Measurements from ENCODE around the gene DCTN4. TPM values are rescaled to one million over a fixed set of nuclear protein-coding genes. Genes with fewer than 3 reads are reported as not detected.
A peak's percentile ranks its signal among the peaks of the same experiment; 100 is the strongest.

The DCTN4 gene
- total RNA-seq, 2 experiments from 2014 or later = 41.9 to 46.1 TPM

DNA sequence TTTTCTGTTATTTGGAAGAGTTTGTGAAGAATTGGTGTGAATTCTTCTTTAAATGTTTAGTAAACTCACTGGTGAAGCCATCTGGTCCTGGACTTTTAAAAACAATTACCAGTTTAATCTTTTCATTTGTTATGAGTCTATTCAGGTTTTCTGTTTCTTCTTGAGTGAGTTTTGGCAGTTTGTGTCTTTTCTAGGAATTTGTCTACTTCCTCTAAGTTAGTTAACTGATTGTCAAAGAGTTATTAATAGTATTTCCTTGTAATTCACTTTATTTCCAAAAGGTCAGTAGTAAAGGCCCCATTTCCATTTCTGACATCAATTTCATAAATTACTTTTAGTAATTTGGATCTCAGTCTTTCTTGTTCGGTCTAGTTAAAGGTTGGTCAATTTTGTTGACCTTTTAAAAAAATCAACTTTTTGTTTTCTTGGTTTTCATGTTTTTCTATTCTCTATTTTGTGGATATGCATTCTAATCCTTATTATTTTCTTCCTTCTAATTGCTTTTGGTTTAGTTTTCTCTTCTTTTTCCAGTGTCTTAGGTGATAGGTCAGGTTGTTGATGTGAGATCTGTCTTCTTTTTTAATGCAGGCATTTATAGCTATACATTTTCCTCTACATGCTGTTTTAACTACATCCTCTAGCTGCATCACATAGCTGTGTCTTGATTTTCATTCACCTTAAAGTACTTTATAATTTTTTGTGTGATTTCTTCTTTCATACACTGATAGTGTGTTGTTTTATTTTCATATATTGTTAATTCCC lies 12.4 kb upstream of the DCTN4 start:
- Mint-ChIP-seq H3K36me3 (peaks cover 25% of the 10 kb centered on the region), H3K4me3 (no peak overlapping the region), H3K4me1 (peaks cover 31% of the 10 kb centered on the region), H3K27me3 (no peaks in the 10 kb centered on the region), H3K27ac (peak overlapping the region; percentile 79), H3K9me3 (ENCODE audit: low read depth) (peaks cover 8% of the 10 kb centered on the region)
- DNase-seq = no peak
- CTCF ChIA-PET = no interaction called here
- ATAC-seq = peak; percentile 30

DNA sequence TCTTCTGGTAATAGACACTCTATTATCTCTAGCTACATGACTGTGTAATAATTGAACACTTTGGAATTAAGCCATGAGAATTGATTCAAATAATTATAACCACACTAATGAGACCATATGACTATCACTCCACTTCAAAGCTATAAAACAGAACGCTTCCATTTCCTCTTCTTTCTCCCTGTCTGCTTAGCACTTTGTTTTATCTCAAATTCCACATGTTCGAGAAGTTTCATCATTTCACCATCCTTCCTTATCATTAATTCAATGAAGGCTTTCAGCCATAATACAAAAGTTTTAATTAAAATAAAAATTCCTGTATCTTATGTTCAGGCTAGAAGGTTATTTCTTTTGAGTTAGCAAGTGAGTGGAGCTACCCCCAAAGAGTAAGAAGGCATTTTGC lies 7.4 kb upstream of the DCTN4 start:
- peaks cover 22% of the 10 kb centered on the region for H3K36me3 Mint-ChIP-seq
- no peak for DNase-seq
- CTCF ChIA-PET = interaction anchor here (1.5 kb wide), 1 partner anchor 13 kb away, joined by 10 read pairs; no protein-coding TSS in a partner anchor
- peaks cover 4% of the 10 kb centered on the region for H3K9me3 Mint-ChIP-seq (ENCODE audit: low read depth)
- ATAC-seq = no peak
- H3K4me1 Mint-ChIP-seq = peaks cover 25% of the 10 kb centered on the region
- H3K4me3 Mint-ChIP-seq = no peak overlapping the region
- no peaks in the 10 kb centered on the region for H3K27me3 Mint-ChIP-seq
- H3K27ac Mint-ChIP-seq = no peak overlapping the region

DNA sequence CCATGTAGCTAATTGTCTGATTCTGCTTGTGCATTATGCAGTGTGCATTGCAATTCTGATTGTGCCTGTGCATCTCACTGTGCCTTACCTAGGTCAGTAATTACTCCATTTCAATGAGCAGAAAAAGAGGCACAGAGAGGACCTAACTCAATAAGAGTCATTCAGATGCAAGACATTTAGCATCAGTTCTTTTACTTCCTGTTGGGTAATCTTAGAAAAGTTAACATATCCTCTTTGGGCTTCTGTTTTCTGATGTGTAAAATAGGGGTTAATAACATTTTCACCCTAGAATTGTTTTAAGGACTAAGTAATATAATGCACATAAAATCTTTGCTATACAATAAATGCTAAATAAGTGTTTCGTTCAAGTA lies 7.0 kb upstream of the DCTN4 start:
- peaks cover 17% of the 10 kb centered on the region for H3K36me3 Mint-ChIP-seq
- H3K4me1 Mint-ChIP-seq = peaks cover 21% of the 10 kb centered on the region
- no peak overlapping the region for H3K27ac Mint-ChIP-seq
- ATAC-seq (no peak), DNase-seq (no peak)
- peaks cover 4% of the 10 kb centered on the region for H3K9me3 Mint-ChIP-seq (ENCODE audit: low read depth)
- no peak overlapping the region for H3K4me3 Mint-ChIP-seq
- CTCF ChIA-PET = interaction anchor here (1.5 kb wide), 1 partner anchor 14 kb away, joined by 10 read pairs; no protein-coding TSS in a partner anchor
- no peaks in the 10 kb centered on the region for H3K27me3 Mint-ChIP-seq

DNA sequence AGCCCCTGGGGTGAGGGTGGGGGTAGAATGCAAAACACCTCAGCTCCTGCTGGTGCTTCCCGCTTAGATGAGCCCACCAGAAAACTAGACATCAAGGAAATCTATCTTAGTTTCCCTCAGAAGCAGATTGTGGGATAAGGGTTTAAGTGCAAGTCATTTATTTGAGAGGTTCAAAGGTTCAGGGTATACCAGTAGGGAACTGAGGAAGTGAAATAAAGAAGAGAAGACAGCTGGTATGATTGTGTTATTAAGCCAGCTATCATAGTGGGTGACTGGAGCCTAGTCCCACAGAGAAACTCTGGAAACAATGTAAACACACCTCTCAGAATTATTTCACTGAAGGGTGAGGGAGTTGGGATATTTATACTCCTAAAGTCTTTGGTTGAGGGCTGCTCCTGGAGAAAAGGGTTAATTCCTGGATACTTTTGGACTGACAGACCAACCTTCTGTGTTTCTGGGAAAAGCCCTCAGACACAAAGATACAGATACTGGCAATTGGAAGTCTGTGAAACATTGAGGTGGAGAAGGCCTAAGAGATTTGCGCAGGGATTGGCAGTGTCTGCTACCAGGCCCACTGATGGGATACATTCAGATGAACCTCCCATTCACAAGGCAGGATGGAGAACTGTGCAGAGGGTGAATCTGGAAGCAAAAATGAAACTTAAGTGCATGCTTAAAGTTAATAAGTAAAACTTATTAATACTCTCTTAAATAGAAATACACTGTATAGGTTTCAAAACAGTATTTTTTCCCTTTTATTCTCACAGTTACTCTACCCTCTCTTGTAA lies 6.4 kb upstream of the DCTN4 start:
- H3K36me3 Mint-ChIP-seq = peaks cover 14% of the 10 kb centered on the region
- ATAC-seq (no peak), DNase-seq (no peak)
- H3K4me3 Mint-ChIP-seq = no peak overlapping the region
- peaks cover 4% of the 10 kb centered on the region for H3K9me3 Mint-ChIP-seq (ENCODE audit: low read depth)
- peaks cover 15% of the 10 kb centered on the region for H3K4me1 Mint-ChIP-seq
- CTCF ChIA-PET = interaction anchor here (3.3 kb wide), 1 partner anchor 14 kb away, joined by 15 read pairs; the partner anchor contains the start of gene SMIM3
- H3K27me3 Mint-ChIP-seq = no peaks in the 10 kb centered on the region
- H3K27ac Mint-ChIP-seq = no peak overlapping the region

DNA sequence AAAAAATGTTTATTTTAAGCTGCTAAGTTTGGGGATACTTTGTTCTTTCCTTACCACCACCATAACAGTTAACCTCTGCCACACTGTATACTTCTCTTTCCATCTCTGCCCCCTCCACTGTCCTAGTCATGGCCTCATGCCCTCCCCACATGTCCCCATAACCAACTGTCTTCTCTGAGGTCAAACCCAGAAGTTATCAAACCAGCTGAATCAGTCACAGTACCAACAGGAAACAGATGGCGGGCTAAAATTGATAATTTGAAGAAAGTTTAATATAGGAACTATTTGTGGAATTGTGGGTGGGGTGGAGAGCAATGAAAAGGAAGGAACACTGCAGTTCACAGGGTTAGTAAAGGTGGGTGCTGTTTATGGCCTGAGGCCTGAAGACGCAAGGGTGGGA lies 5.7 kb upstream of the DCTN4 start:
- no peaks in the 10 kb centered on the region for H3K27me3 Mint-ChIP-seq
- peaks cover 13% of the 10 kb centered on the region for H3K4me1 Mint-ChIP-seq
- DNase-seq (no peak), ATAC-seq (no peak)
- peak overlapping the region; percentile 35 for H3K27ac Mint-ChIP-seq
- no peak overlapping the region for H3K4me3 Mint-ChIP-seq
- peaks cover 4% of the 10 kb centered on the region for H3K9me3 Mint-ChIP-seq (ENCODE audit: low read depth)
- CTCF ChIA-PET = interaction anchor here (1.0 to 3.3 kb wide), 2 partner anchors 14 to 204 kb away, joined by 3 to 15 read pairs; partner anchors contain the start of gene SMIM3
- peaks cover 12% of the 10 kb centered on the region for H3K36me3 Mint-ChIP-seq

DNA sequence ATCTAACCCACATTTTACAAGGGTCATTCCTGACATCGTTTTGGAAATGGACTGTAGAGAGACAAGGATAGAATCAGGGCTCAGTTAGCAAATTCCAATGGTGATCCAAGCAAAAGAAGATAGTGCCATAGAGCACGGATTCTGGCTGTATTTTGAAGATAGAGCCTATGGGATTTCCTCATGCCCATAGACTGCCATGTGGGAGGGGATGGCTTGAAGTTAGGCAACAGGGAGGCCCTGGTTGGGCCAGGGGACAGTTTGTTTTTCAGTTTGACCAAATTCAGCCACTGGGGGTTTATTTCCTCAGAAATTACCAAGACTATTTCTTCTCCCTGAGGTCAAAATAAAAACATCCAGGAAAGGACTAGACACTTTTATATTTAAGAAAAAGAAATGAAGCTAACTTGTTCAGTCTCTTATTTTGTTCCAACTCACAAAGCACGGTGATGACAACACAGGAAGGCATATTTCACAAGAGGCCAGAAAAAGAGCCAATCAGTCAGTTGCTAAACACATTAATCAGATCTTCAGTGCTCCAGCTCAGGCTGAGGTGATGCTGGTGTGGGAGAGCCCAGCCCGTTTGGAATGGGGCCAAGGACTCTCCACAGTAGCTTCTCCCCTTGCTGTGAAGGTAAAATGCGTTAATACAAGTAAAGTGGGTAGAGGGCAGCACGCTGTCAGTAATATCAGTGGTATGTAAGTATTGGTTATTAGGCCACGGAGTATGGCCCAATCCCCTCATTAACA lies 4.4 kb upstream of the DCTN4 start:
- no peak for ATAC-seq
- no peak overlapping the region for H3K4me3 Mint-ChIP-seq
- no peak for DNase-seq
- H3K9me3 Mint-ChIP-seq (ENCODE audit: low read depth) = peaks cover 4% of the 10 kb centered on the region
- CTCF ChIA-PET = interaction anchor here (1.0 to 3.3 kb wide), 3 partner anchors 10 to 203 kb away, joined by 3 to 15 read pairs (median 4); partner anchors contain the start of gene SMIM3
- H3K27me3 Mint-ChIP-seq = no peaks in the 10 kb centered on the region
- peaks cover 13% of the 10 kb centered on the region for H3K4me1 Mint-ChIP-seq
- H3K27ac Mint-ChIP-seq = no peak overlapping the region
- peaks cover 9% of the 10 kb centered on the region for H3K36me3 Mint-ChIP-seq

DNA sequence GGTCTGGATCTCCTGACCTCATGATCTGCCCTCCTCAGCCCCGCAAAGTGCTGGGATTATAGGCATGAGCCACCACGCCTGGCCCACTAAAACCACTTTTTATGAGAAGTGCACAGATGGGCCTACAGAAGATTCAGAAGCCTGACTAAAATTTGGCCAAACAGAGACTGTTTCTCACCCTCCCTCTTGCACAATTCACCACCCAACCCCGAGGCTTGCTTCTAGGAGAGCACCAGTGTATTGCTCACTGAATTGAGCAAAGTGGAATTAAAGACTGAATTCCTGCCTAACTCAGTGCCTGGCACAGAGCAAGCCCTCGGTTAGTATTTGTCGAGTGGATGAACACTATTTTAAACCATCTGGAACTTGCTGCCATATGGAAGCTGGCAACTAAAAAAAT lies 3.4 kb upstream of the DCTN4 start:
- Mint-ChIP-seq H3K27me3 (no peaks in the 10 kb centered on the region), H3K4me1 (peaks cover 17% of the 10 kb centered on the region), H3K4me3 (no peak overlapping the region), H3K9me3 (ENCODE audit: low read depth) (peaks cover 2% of the 10 kb centered on the region), H3K27ac (no peak overlapping the region), H3K36me3 (peaks cover 9% of the 10 kb centered on the region)
- CTCF ChIA-PET = interaction anchor here (3.3 to 4.9 kb wide), 2 partner anchors 17 to 62 kb away, joined by 15 to 21 read pairs; partner anchors contain the start of genes RBM22 and SMIM3
- ATAC-seq = no peak
- no peak for DNase-seq

DNA sequence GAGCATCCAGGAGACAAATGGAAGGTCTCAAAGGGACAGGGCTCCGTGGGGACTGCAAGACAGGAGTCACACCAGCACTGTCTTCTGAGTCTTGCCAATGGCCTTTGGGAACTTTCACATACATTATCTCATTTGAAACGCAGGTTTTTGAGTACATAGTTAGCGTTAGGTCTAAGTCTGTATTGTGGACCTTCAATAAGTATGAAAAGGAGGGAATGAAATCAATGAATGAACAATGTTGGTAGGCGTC lies 442 bp upstream of the DCTN4 start:
- Mint-ChIP-seq H3K27me3 (no peaks in the 10 kb centered on the region), H3K36me3 (peaks cover 24% of the 10 kb centered on the region), H3K9me3 (ENCODE audit: low read depth) (no peaks in the 10 kb centered on the region), H3K4me3 (no peak overlapping the region), H3K4me1 (peaks cover 22% of the 10 kb centered on the region), H3K27ac (no peak overlapping the region)
- CTCF ChIA-PET = interaction anchor here (0.9 to 4.9 kb wide), 7 partner anchors 9 to 87 kb away, joined by 3 to 21 read pairs (median 6); partner anchors contain the start of genes IRGM, RBM22 and SMIM3
- ATAC-seq = no peak
- no peak for DNase-seq

DNA sequence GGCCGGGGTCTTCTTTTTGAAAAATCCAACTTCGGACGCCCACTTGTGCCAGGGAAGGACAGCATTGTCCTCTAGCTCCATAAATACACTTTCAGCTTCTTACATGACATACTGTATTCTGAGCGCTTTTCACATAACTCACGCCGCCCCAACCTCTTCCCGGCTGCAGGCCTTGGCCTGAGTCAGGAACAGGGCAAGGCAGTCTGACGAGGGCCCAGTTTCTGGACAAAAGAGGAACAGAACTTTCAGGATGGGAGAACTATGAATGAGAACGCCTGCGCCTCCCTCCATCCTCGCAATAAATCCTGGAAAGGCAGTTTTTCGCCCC lies 650 bp downstream of the DCTN4 start:
- H3K36me3 Mint-ChIP-seq = peaks cover 35% of the 10 kb centered on the region
- peaks cover 28% of the 10 kb centered on the region for H3K4me1 Mint-ChIP-seq
- no peak for DNase-seq
- no peak overlapping the region for H3K27ac Mint-ChIP-seq
- no peaks in the 10 kb centered on the region for H3K27me3 Mint-ChIP-seq
- H3K4me3 Mint-ChIP-seq = no peak overlapping the region
- CTCF ChIA-PET = interaction anchor here (0.8 to 4.9 kb wide), 9 partner anchors 8 to 89 kb away, joined by 3 to 21 read pairs (median 5); partner anchors contain the start of genes IRGM, RBM22 and SMIM3
- H3K9me3 Mint-ChIP-seq (ENCODE audit: low read depth) = no peaks in the 10 kb centered on the region
- peak; percentile 18 for ATAC-seq

DNA sequence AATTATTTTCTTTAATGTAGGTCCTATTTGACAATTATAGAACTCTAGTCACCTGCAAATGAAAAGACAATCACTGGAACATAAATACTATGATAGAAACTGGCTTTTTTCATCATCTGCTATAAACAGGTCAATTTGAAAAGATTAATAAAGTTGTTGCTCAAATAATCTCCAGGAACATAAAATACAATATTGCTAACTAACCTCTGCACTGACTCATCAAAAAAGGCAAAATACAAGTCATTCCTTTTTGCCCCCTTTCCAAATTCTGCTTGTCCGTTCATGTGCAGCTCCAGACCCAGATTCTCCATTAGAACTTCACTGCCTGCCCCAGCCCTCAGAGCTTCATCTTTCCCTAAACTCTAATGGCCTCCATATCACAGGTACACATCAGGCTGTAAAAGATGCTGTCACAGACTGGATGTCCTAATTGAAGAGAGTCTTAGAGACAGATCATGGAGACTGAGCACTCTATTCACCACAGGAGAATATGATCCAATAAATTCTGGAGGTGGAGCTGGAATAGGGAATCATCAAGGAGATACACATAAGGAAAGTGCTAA lies 1.6 kb downstream of the DCTN4 start:
- no peak overlapping the region for H3K4me3 Mint-ChIP-seq
- DNase-seq (no peak), ATAC-seq (no peak)
- H3K27ac Mint-ChIP-seq = peak overlapping the region; percentile 54
- H3K4me1 Mint-ChIP-seq = peaks cover 35% of the 10 kb centered on the region
- H3K9me3 Mint-ChIP-seq (ENCODE audit: low read depth) = no peaks in the 10 kb centered on the region
- H3K27me3 Mint-ChIP-seq = no peaks in the 10 kb centered on the region
- CTCF ChIA-PET = interaction anchor here (1.4 to 4.9 kb wide), 5 partner anchors 22 to 90 kb away, joined by 4 to 21 read pairs (median 16); partner anchors contain the start of genes IRGM, RBM22 and SMIM3
- H3K36me3 Mint-ChIP-seq = peaks cover 42% of the 10 kb centered on the region

DNA sequence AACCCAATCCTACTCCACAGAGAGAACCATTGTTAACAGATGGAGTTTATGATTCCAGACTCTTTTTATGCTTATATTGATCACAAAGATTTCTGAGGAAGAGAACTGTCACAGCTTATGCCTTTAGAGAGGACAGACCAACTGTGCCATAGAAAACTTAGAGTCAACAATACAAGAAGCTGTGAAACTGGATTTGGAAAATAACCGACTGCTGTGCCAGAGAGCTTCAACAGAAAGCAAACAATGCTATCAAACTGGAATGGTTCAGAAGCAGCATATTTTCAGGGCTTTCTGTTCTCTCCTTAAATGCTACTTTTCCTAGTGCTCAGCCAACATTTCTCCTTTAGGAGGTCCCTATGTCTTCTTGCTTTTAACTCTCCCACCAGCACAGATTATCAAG lies 5.0 kb downstream of the DCTN4 start:
- ATAC-seq (no peak), DNase-seq (no peak)
- H3K36me3 Mint-ChIP-seq = peaks cover 63% of the 10 kb centered on the region
- no peak overlapping the region for H3K4me3 Mint-ChIP-seq
- no peaks in the 10 kb centered on the region for H3K9me3 Mint-ChIP-seq (ENCODE audit: low read depth)
- H3K27me3 Mint-ChIP-seq = no peaks in the 10 kb centered on the region
- CTCF ChIA-PET = interaction anchor here (1.3 to 2.3 kb wide), 3 partner anchors 19 to 53 kb away, joined by 3 to 7 read pairs (median 5); partner anchors contain the start of gene RBM22
- peaks cover 48% of the 10 kb centered on the region for H3K4me1 Mint-ChIP-seq
- peak overlapping the region; percentile 50 for H3K27ac Mint-ChIP-seq

DNA sequence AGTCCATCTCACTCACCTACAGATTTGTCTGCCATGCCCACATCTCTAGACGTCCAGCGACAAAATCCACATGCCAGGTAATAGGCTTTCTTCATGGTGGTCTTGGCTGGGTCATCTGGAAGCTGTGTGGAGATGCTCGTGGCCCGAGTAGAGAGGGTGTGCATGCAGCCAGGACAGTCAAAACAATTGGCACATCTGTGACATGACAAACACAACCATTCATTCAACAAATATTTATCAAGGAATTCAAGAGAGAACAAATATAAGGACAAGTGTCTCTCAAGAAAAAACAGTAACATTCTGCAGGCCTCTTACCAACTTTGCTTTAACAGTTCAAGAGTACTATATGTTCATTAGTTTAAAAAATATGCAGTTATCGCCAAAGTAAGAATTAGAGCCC lies 5.4 kb downstream of the DCTN4 start:
- Mint-ChIP-seq H3K27ac (no peak overlapping the region), H3K4me1 (peaks cover 48% of the 10 kb centered on the region), H3K36me3 (peaks cover 63% of the 10 kb centered on the region), H3K4me3 (no peak overlapping the region), H3K9me3 (ENCODE audit: low read depth) (no peaks in the 10 kb centered on the region), H3K27me3 (no peaks in the 10 kb centered on the region)
- no peak for ATAC-seq
- DNase-seq = no peak
- CTCF ChIA-PET = interaction anchor here (1.3 to 2.3 kb wide), 3 partner anchors 18 to 53 kb away, joined by 3 to 7 read pairs (median 5); partner anchors contain the start of gene RBM22
